Activated CD4-positive, alpha-beta memory T cell treated with anti-CD3 and anti-CD28 coated beads, Interleukin-2, amount 10 ng/mL, durations not matched to agents 7 days and 5 days (primary cell): ENCODE data around the gene CNPY3. TPM values are rescaled to one million over a fixed set of nuclear protein-coding genes. Genes with fewer than 3 reads are reported as not detected.
A peak's percentile ranks its signal among the peaks of the same experiment; 100 is the strongest.
"Not testable (repeated sequence)": the region's sequence is repeated elsewhere in the genome, so short reads cannot be mapped to it uniquely, and the experiment has no call there.

ENCODE experiments used
- CTCF ChIA-PET: fragments of 350-600 bp; sonication (Branson Sonifier 250); formaldehyde crosslinking; loops from one replicate; lab custom pipeline; 2021; ENCODE audit warnings: antibody characterized with exemption, inconsistent platforms; lab: Charles Lee
- POLR2A ChIA-PET: fragments of 350-600 bp; sonication (Branson Sonifier 250); formaldehyde crosslinking; loops from one replicate; lab custom pipeline; 2021; ENCODE audit warnings: antibody characterized with exemption; lab: Charles Lee
- DNase-seq: peaks from one replicate; pipeline ENCODE4 v3.0.0-alpha.2; 2020
- H3K27ac Mint-ChIP-seq: one replicate; pipeline ENCODE4 v1.8.0; 2021; ENCODE audit warnings: mild to moderate bottlenecking, mixed read lengths
- H3K27me3 Mint-ChIP-seq: one replicate; pipeline ENCODE4 v1.8.0; 2021; ENCODE audit warnings: mixed read lengths
- H3K36me3 Mint-ChIP-seq: one replicate; pipeline ENCODE4 v1.8.0; 2021; ENCODE audit warnings: low read depth, mixed read lengths
- H3K4me1 Mint-ChIP-seq: one replicate; pipeline ENCODE4 v1.8.0; 2021; ENCODE audit warnings: mixed read lengths
- H3K4me3 Mint-ChIP-seq: one replicate; pipeline ENCODE4 v1.8.0; 2021; ENCODE audit warnings: mild to moderate bottlenecking, mixed read lengths
- H3K9me3 Mint-ChIP-seq: one replicate; pipeline ENCODE4 v1.8.0; 2021; ENCODE audit warnings: mixed read lengths
- total RNA-seq, 2 experiments: library from RNA; stranded (reverse); gene quantifications; one replicate each; pipeline ENCODE4 v1.2.3, GENCODE V29; 2021

Gene CNPY3
- 10 to 100 TPM; 51.1 to 53.2 TPM for total RNA-seq

DNA sequence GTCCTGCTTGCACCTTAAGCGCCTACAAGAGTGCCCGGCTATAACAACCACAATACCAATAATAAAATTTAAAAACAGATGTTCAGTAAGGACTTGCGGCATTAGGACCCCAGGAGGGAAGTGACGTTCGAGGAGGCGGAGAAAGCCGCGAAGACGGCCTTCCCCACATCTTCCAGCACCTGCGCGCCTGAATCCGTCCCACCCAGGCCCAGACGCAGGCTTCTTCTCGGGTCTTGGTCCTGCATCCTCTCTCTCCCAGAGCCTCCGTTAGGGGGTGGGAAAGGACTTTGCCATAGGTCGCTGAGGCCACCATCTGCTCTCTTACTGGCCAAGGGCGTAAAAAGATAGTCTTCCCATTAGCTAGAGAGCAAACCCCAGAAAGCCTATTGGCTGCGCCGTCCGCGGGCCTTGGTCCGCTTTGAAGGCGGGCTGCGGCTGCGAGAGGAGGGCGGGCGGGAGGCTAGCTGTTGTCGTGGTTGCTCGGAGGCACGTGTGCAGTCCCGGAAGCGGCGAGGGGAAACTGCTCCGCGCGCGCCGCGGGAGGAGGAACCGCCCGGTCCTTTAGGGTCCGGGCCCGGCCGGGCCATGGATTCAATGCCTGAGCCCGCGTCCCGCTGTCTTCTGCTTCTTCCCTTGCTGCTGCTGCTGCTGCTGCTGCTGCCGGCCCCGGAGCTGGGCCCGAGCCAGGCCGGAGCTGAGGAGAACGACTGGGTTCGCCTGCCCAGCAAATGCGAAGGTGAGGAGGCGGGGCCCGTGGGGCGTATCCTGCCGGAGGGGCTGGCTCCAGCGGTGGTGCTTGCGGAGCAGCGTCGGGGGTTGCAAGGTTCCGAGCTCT, at the start of gene CNPY3:
CNPY3 (plus strand) TSS at position 495 of the 835 bp plus-strand sequence; CDS start at position 586, 91 bp downstream.
- Mint-ChIP-seq H3K9me3 (no peaks in the 10 kb centered on the region), H3K27me3 (no peaks in the 10 kb centered on the region), H3K36me3 (peaks cover 31% of the 10 kb centered on the region), H3K4me3 (peak within 1 kb of the TSS; percentile 100), H3K4me1 (peaks cover 36% of the 10 kb centered on the region), H3K27ac (peak within 1 kb of the TSS; percentile 94)
- CTCF ChIA-PET, result interaction anchor here (0.6 to 2.3 kb wide), 16 partner anchors 8 to 526 kb away, joined by 3 to 10 read pairs (median 3); partner anchors contain the start of genes CUL7, KLC4, KLHDC3 and MEA1
- POLR2A ChIA-PET, result interaction anchor here (0.6 to 2.9 kb wide), 43 partner anchors 8 to 881 kb away, joined by 3 to 57 read pairs (median 4); partner anchors contain the start of genes BICRAL, CUL7, CUL9 and KLC4
- peak; percentile 98 for DNase-seq

DNA sequence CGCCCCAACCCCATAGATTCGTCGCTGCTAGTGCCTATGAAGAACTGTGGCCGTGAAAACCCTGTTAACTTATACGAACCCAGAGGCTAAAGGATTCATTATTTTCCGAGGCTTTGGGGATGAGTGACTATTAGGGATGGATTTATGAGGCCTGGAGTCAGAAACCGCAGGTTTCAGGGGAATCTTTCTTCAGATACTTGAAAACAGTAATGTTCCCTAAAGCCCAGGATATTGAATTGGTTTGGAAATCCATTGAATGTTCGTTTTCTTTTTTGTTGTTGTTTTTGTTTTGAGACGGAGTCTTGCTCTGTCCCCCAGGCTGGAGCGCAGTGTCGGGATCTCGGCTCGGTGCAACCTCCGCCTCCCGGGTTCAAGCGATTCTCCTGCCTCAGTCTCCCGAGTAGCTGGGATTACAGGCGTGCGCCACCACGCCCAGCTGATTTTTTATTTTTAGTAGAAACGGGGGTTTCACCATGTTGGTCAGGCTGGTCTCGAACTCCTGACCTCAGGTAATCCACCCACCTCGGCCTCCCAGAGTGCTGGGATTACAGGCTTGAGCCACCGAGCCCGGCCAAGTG, 49.0 kb upstream of the CNPY3 start:
- not testable (repeated sequence) for H3K9me3 Mint-ChIP-seq, DNase-seq, H3K27me3 Mint-ChIP-seq
- peaks cover 31% of the 10 kb centered on the region for H3K36me3 Mint-ChIP-seq
- ChIA-PET POLR2A (interaction anchor here (0.6 to 7.4 kb wide), 22 partner anchors 8 to 315 kb away, joined by 3 to 96 read pairs (median 8); partner anchors contain the start of genes BICRAL, CNPY3, CUL7 and PEX6), CTCF (interaction anchor here (0.9 to 4.2 kb wide), 10 partner anchors 10 to 1093 kb away, joined by 3 to 21 read pairs (median 6); partner anchors contain the start of genes TBCC and TOMM6)
- peaks cover 33% of the 10 kb centered on the region for H3K4me1 Mint-ChIP-seq
- peak overlapping the region; percentile 94 for H3K4me3 Mint-ChIP-seq
- peak overlapping the region; percentile 92 for H3K27ac Mint-ChIP-seq

DNA sequence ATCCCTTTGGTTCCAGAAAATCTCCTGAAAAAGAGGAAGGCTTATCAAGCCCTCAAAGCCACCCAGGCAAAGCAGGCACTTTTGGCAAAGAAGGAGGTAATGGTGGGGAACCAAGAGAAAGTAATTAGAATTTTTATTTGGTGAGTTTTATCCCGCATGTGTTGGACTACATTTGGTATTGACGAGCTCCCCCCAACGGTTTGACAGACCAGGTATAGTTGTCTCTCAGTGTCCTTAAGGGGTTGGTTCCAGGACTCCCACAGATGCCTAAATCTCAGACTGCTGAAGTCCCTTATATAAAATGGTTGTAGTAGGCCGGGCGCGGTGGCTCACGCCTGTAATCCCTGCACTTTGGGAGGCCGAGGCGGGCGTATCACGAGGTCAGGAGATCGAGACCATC, 48.4 kb upstream of the CNPY3 start:
- Mint-ChIP-seq H3K4me3 (peak overlapping the region; percentile 94), H3K27ac (peak overlapping the region; percentile 92), H3K4me1 (peaks cover 33% of the 10 kb centered on the region), H3K36me3 (peaks cover 34% of the 10 kb centered on the region)
- POLR2A ChIA-PET, result interaction anchor here (1.8 to 7.4 kb wide), 7 partner anchors 10 to 173 kb away, joined by 5 to 96 read pairs (median 20); partner anchors contain the start of genes BICRAL, CNPY3, CUL7 and TBCC
- H3K9me3 Mint-ChIP-seq, DNase-seq, H3K27me3 Mint-ChIP-seq: not testable (repeated sequence)
- CTCF ChIA-PET, result interaction anchor here (1.4 to 4.2 kb wide), 6 partner anchors 9 to 243 kb away, joined by 3 to 21 read pairs (median 9); partner anchors contain the start of gene TBCC

DNA sequence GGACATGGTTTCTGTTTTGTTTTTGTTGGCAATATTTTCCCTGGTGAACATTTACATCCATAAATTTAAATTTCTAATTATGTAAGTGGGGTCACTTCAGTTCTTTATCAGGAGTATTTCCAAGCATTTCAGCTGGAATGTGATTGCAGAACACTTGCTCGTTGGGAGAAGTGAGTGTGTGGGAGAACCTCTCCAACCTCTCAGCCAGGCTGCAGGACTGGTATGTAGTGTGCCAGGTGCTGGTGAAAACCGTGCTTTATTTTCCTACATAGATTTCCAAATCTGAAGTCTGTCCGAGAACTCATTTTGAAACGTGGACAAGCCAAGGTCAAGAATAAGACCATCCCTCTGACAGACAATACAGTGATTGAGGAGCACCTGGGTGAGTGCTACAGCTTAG, 43.6 kb upstream of the CNPY3 start:
- H3K4me3 Mint-ChIP-seq, result no peak overlapping the region
- no peaks in the 10 kb centered on the region for H3K27me3 Mint-ChIP-seq
- ChIA-PET POLR2A (interaction anchor here (0.6 kb wide), 1 partner anchor 104 kb away, joined by 3 read pairs; no protein-coding TSS in a partner anchor), CTCF (no interaction called here)
- no peak overlapping the region for H3K27ac Mint-ChIP-seq
- peaks cover 35% of the 10 kb centered on the region for H3K4me1 Mint-ChIP-seq
- peaks cover 40% of the 10 kb centered on the region for H3K36me3 Mint-ChIP-seq
- H3K9me3 Mint-ChIP-seq, result no peaks in the 10 kb centered on the region
- no peak for DNase-seq

DNA sequence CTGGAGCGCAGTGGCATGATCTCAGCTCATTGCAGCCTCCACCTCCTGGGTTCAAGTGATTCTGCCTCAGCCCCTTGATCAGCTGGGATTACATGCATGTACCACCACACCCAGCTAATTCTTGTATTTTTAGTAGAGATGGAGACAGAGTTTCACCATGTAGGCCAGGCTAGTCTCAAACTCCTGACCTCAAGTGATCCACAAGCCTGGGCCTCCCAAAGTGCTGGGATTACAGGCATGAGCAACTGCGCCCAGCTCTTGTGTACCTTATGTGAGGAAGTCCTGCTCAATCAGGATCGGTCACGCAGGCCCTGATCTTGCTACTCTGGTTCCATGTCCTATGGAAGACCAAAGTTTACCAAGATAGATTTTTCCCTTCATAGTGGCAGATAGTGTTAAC, 41.1 kb upstream of the CNPY3 start:
- Mint-ChIP-seq H3K36me3 (peaks cover 34% of the 10 kb centered on the region), H3K4me1 (peaks cover 32% of the 10 kb centered on the region)
- POLR2A ChIA-PET, result interaction anchor here (1.5 kb wide), 1 partner anchor 9 kb away, joined by 4 read pairs; the partner anchor contains the start of gene RPL7L1
- not testable (repeated sequence) for H3K27ac Mint-ChIP-seq, H3K4me3 Mint-ChIP-seq, H3K9me3 Mint-ChIP-seq, H3K27me3 Mint-ChIP-seq, DNase-seq
- CTCF ChIA-PET, result interaction anchor here (1.0 kb wide), 1 partner anchor 9 kb away, joined by 3 read pairs; the partner anchor contains the start of gene RPL7L1

DNA sequence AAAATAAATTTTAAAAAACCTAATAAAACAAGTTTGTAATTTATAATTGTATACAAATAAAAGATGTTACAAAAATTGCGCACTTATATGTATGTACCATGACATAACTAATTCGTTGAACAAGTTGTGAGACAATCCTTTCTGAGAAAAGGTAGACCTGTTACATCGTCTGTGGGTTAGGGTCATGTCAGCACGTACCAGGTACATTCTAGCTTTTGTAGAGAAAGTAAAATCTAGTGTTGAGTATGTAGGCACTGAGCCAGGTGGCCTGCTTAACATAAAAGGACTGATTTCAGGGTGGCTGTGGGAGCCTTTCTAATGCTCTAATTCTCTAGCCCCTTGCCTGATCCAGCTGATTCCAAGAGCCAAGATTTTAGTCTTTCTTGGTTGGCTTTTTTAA, 39.5 kb upstream of the CNPY3 start:
- peak overlapping the region; percentile 87 for H3K4me3 Mint-ChIP-seq
- H3K27ac Mint-ChIP-seq, result peak overlapping the region; percentile 84
- peaks cover 19% of the 10 kb centered on the region for H3K36me3 Mint-ChIP-seq
- CTCF ChIA-PET, result interaction anchor here (1.4 to 1.6 kb wide), 2 partner anchors 10 to 163 kb away, joined by 3 to 8 read pairs; partner anchors contain the start of gene RPL7L1
- H3K27me3 Mint-ChIP-seq, result no peaks in the 10 kb centered on the region
- POLR2A ChIA-PET, result interaction anchor here (1.2 to 3.8 kb wide), 8 partner anchors 7 to 969 kb away, joined by 3 to 64 read pairs (median 6); partner anchors contain the start of genes BYSL, MED20, RPL7L1 and TBCC
- DNase-seq, result no peak
- H3K4me1 Mint-ChIP-seq, result peaks cover 23% of the 10 kb centered on the region
- no peaks in the 10 kb centered on the region for H3K9me3 Mint-ChIP-seq

DNA sequence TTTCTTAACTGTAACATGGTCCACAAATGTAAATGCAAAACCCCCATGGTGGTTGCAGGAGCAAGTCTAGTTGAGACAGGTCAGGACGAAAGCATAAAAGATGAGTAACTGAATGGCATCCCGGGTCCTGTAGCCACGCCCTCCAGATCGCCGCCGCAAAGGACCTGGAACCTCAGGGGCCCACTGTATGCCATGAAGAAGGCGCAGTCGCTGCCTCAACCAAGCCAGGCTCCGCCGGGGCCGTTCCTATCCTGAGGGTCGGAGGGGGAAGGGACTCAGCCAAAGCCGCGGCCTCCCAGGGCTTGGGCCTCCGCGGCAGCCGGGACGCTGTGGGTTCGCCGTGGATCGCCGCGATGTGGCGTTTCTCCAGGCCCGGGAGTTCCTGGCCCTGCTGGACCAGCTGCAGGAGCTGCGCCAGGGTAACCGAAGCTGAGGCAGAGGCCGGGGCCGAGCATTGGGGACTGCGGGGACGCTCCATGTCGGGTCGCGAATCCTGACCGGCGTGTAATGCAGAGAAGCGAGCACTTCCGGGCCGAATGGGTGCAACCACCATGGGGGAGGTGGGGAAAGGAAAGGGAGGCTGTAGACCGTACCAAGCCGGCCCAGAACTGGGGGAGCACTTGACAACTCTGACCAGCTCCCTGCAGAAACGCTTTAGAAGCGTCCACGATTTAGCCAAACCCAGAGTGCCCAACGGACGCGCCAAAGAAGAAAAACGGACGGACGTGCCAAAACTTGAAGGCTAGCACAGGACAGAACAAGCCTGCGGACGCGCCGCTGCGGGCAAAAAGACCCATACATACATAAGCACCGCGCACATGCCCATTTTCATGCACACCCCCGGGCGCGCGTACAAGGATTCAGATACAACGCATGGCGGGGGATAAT, 38.7 kb upstream of the CNPY3 start:
- POLR2A ChIA-PET, result interaction anchor here (0.6 to 3.8 kb wide), 19 partner anchors 8 to 969 kb away, joined by 3 to 64 read pairs (median 5); partner anchors contain the start of genes BYSL, CNPY3, MED20 and RPL7L1
- CTCF ChIA-PET, result interaction anchor here (0.5 to 2.7 kb wide), 5 partner anchors 10 to 229 kb away, joined by 3 to 12 read pairs (median 3); partner anchors contain the start of genes RPL7L1 and TBCC
- Mint-ChIP-seq H3K4me3 (peak overlapping the region; percentile 87), H3K36me3 (peaks cover 17% of the 10 kb centered on the region), H3K9me3 (no peaks in the 10 kb centered on the region), H3K4me1 (peaks cover 23% of the 10 kb centered on the region), H3K27me3 (no peaks in the 10 kb centered on the region), H3K27ac (peak overlapping the region; percentile 84)
- DNase-seq, result peak; percentile 93

DNA sequence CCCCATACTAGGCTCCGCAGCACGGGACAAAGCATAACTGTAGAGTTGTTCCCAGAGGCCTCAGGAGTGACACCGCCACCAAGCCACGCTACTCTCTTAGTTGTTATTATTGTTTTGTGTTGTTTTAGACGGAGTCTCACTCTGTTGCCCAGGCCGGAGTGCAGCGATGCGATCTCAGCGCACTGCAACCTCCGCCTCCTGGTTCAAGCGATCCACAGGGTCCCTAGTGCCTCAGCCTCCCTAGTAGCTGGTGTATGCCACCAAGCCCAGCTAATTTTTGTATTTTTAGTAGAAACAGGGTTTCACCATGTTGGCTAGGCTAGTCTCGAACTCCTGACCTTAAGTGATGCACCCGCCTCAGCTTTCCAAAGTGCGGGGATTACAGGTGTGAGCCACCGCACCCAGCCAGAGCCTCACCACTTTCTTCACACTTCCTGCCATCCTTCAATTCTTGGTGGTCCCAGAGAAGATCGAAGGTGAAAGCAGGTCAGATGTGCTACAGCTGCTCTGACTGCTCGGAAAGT, 38.0 kb upstream of the CNPY3 start:
- Mint-ChIP-seq H3K36me3 (peaks cover 10% of the 10 kb centered on the region), H3K27me3 (no peaks in the 10 kb centered on the region), H3K4me3 (peak overlapping the region; percentile 87), H3K4me1 (peaks cover 21% of the 10 kb centered on the region), H3K27ac (peak overlapping the region; percentile 84), H3K9me3 (no peaks in the 10 kb centered on the region)
- DNase-seq, result no peak
- ChIA-PET POLR2A (interaction anchor here (0.6 to 3.8 kb wide), 15 partner anchors 9 to 412 kb away, joined by 3 to 64 read pairs (median 5); partner anchors contain the start of genes CNPY3, RPL7L1, TBCC and UBR2), CTCF (interaction anchor here (0.5 to 2.7 kb wide), 6 partner anchors 10 to 253 kb away, joined by 3 to 12 read pairs (median 3); partner anchors contain the start of gene TBCC)

DNA sequence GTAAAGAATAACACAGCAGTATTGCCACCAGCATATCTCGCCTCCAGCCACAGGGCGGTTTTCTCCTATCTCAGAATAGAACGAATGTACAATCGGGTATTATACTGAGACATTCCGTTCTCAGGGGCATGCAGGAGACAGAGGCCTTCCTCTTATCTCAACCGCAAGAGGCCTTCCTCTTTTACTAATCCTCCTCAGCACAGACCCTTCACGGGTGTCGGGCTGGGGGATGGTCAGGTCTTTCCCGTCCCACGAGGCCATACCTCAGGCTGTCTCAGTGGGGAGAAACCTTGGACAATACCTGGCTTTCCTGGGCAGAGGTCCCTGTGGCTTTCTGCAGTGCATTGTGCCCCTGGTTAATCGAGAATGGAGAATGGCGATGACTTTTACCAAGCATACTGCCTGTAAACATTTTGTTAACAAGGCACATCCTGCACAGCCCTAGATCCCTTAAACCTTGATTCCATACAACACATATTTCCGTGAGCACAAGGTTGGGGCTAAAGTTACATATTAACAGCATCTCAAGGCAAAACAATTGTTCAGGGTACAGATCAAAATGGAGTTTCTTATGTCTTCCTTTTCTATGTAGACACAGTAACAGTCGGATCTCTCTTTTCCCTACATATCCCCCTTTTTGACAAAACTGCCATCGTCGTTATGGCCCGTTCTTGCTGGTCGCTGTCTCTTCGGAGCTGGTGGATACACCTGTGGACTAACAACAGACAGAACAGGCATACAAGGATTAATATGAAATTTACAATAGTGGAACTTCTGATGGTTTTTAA, 35.0 kb upstream of the CNPY3 start:
- H3K27ac Mint-ChIP-seq, H3K27me3 Mint-ChIP-seq, H3K4me3 Mint-ChIP-seq, H3K36me3 Mint-ChIP-seq, H3K9me3 Mint-ChIP-seq, DNase-seq: not testable (repeated sequence)
- ChIA-PET CTCF (interaction anchor here (1.4 kb wide), 1 partner anchor 168 kb away, joined by 5 read pairs; no protein-coding TSS in a partner anchor), POLR2A (interaction anchor here (0.7 kb wide), 1 partner anchor 15 kb away, joined by 3 read pairs; the partner anchor contains the start of gene RPL7L1)
- peaks cover 18% of the 10 kb centered on the region for H3K4me1 Mint-ChIP-seq

DNA sequence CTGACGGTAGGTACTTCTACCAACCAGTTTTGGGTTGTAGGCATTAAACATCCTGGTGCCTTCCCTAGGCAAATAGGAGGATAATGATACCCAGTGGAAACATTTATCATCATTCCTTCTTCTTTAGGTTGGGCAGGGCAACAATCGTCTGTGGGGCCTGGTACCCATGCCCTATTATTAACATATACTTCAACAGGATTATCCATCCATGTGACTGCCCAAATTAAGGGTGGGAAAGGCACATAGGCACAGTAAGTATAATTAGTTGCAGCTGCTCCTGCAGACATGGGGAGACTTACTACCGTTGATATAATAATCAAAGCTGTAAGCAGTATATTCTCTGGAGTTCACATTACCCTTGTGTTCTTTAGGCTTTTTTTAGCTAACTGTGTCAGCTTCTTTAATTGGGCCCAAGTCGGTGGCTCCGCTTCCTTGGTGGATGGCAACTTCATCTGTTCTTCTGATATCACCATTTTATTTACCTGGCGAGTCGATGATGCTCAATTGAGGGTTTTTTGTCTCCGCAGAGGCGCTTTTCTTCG, 33.0 kb upstream of the CNPY3 start:
- no peak overlapping the region for H3K4me3 Mint-ChIP-seq
- peaks cover 4% of the 10 kb centered on the region for H3K4me1 Mint-ChIP-seq
- H3K9me3 Mint-ChIP-seq, result no peaks in the 10 kb centered on the region
- ChIA-PET CTCF (interaction anchor here (1.3 kb wide), 1 partner anchor 224 kb away, joined by 3 read pairs; no protein-coding TSS in a partner anchor), POLR2A (interaction anchor here (1.5 kb wide), 1 partner anchor 33 kb away, joined by 3 read pairs; the partner anchor contains the start of gene CNPY3)
- no peaks in the 10 kb centered on the region for H3K36me3 Mint-ChIP-seq
- DNase-seq, result no peak
- peaks cover 2% of the 10 kb centered on the region for H3K27me3 Mint-ChIP-seq
- H3K27ac Mint-ChIP-seq, result no peak overlapping the region
